Measurements from ENCODE around the gene FYN. TPM values are rescaled to one million over a fixed set of nuclear protein-coding genes. Genes with fewer than 3 reads are reported as not detected.
A peak's percentile ranks its signal among the peaks of the same experiment; 100 is the strongest.

The FYN gene
- total and polyA plus RNA-seq, 9 of the 15 experiments (the other 6 are each of a cell fraction or from before 2014, with no cell fraction given): 2.9 to 22.1 (median 11.4) TPM

DNA sequence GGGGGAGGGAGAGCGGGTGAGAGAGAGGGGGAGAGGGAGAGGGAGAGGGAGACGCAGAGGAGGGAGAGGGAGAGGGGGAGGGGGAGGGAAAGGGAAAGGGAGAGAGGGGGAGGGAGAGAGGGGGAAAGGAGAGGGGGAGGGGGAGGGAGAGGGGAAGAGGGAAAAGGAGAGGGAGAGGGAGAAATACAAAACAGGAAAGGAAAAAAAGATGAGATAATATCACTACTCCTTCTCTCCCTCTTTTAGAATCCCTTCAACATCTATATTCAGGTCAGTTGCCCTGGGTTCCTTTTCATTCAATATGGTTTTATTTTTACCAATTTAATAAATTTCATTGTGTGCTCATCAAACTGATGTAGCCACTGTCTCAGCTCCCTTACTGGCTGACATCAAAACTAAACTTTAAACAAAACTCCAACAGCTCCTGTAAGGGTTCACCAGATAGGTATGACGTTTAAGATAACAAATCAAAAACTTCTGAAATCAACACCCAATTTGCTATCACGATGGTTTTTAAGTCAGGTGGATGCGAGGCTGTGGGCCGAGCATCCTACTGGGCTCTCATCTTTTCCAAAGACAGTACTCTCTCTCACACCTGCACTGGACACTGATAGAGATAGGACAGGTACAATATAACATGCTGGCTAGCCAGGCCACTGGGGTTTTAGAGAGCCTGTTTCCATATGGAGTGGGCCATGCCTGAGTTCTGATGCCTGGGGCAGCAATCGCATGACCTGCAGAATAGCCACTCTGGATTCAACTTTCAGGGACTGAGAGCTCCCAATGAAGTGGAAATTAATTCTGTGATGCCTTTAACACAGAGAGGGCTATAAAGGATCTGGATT, 99.5 kb downstream of the FYN start:
- BruUV-seq (replicated peaks): no TSS peak
- POLR2A ChIA-PET: no interaction called here
- Histone ChIP-seq H3K27me3 (ENCODE audit: control insufficient read depth in 2 of 2, insufficient read depth in 2 of 2, low read length in 2 of 2) (peaks cover 0 to 2% of the 10 kb centered on the region in 2 experiments; a peak in 1 of 5 replicates), H3K9me3 (replicated peaks; ENCODE audit: control insufficient read depth, insufficient read depth, low read depth, low read length) (no peaks in the 10 kb centered on the region), H4K20me1 (replicated peaks; ENCODE audit: control insufficient read depth, insufficient read depth, low read length) (no peaks in the 10 kb centered on the region), H2AFZ (ENCODE audit: low read depth, low read length) (no peak overlapping the region), H3K9ac (ENCODE audit: insufficient read depth in 1 of 2, low read depth in 2 of 2, low read length in 2 of 2) (no peak overlapping the region), H3K4me3 (no peak overlapping the region), H3K4me1 (replicated peaks in 1 of 2; ENCODE audit: control insufficient read depth in 2 of 2, insufficient read depth in 2 of 2, low read length in 2 of 2) (peaks cover 0 to 3% of the 10 kb centered on the region in 2 experiments; a peak in 1 of 5 replicates), H3K27ac (ENCODE audit: extremely low read depth, low read depth, low read length) (no peak overlapping the region), H3K79me2 (ENCODE audit: control insufficient read depth, insufficient read depth, low read length) (no peaks in the 10 kb centered on the region), H3K36me3 (ENCODE audit: control insufficient read depth, insufficient read depth, low read length) (no peaks in the 10 kb centered on the region; the same call in 2 of the 3 replicates), H3K9me1 (ENCODE audit: control insufficient read depth, insufficient read depth, low read length) (no peaks in the 10 kb centered on the region), H3K4me2 (ENCODE audit: insufficient read depth, low read length) (no peak overlapping the region)
- WGBS (ENCODE audit: insufficient coverage, low coverage, missing lambda C conversion rate): 17% methylated on average over 5 of the region's 7 CpGs
- intact Hi-C loops (cut with micrococcal nuclease) (no loop called here), in situ Hi-C loops (cut with MboI) (no loop called here)
- TF ChIP-seq, protein P1, sequence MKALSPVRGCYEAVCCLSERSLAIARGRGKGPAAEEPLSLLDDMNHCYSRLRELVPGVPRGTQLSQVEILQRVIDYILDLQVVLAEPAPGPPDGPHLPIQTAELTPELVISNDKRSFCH (CRISPR knock-in tag; IDR thresholded peaks at IDR 0.05): no peak
- TF ChIP-seq, protein P1 (tag; IDR thresholded peaks at IDR 0.05): no peak
- TF ChIP-seq, protein P2, sequence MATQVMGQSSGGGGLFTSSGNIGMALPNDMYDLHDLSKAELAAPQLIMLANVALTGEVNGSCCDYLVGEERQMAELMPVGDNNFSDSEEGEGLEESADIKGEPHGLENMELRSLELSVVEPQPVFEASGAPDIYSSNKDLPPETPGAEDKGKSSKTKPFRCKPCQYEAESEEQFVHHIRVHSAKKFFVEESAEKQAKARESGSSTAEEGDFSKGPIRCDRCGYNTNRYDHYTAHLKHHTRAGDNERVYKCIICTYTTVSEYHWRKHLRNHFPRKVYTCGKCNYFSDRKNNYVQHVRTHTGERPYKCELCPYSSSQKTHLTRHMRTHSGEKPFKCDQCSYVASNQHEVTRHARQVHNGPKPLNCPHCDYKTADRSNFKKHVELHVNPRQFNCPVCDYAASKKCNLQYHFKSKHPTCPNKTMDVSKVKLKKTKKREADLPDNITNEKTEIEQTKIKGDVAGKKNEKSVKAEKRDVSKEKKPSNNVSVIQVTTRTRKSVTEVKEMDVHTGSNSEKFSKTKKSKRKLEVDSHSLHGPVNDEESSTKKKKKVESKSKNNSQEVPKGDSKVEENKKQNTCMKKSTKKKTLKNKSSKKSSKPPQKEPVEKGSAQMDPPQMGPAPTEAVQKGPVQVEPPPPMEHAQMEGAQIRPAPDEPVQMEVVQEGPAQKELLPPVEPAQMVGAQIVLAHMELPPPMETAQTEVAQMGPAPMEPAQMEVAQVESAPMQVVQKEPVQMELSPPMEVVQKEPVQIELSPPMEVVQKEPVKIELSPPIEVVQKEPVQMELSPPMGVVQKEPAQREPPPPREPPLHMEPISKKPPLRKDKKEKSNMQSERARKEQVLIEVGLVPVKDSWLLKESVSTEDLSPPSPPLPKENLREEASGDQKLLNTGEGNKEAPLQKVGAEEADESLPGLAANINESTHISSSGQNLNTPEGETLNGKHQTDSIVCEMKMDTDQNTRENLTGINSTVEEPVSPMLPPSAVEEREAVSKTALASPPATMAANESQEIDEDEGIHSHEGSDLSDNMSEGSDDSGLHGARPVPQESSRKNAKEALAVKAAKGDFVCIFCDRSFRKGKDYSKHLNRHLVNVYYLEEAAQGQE (IDR thresholded peaks at IDR 0.05; ENCODE audit: borderline replicate concordance): no peak
- TF ChIP-seq, protein P2 (CRISPR knock-in tag; IDR thresholded peaks at IDR 0.05; ENCODE audit: low read depth): no peak
- peak; percentile 66 for TF ChIP-seq PCBP2 (IDR thresholded peaks at IDR 0.05; ENCODE audit: low read depth, low read length, poor library complexity, severe bottlenecking)
- TF ChIP-seq TSC22D4 (tag; IDR thresholded peaks at IDR 0.05): no peak
- no peak for TF ChIP-seq PTRF (tag; IDR thresholded peaks at IDR 0.05)
- TF ChIP-seq, protein P3, sequence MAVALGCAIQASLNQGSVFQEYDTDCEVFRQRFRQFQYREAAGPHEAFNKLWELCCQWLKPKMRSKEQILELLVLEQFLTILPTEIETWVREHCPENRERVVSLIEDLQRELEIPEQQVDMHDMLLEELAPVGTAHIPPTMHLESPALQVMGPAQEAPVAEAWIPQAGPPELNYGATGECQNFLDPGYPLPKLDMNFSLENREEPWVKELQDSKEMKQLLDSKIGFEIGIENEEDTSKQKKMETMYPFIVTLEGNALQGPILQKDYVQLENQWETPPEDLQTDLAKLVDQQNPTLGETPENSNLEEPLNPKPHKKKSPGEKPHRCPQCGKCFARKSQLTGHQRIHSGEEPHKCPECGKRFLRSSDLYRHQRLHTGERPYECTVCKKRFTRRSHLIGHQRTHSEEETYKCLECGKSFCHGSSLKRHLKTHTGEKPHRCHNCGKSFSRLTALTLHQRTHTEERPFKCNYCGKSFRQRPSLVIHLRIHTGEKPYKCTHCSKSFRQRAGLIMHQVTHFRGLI (CRISPR knock-in tag; IDR thresholded peaks at IDR 0.05): no peak
- peak; percentile 84 for TF ChIP-seq HNRNPK (IDR thresholded peaks at IDR 0.05; ENCODE audit: low read depth, low read length, poor library complexity, severe bottlenecking)
- TF ChIP-seq PCBP1 (IDR thresholded peaks at IDR 0.05; ENCODE audit: low read depth, low read length, poor library complexity, severe bottlenecking): peak; percentile 40
- FAIRE-seq (no peak), DNase-seq (ENCODE audit: extremely low read depth in 1 of 4, low spot score in 3 of 4) (no peak), ATAC-seq (no peak)
- CTCF ChIA-PET (ENCODE audit: low intra/inter-chr PET ratio): no interaction called here

All from K562 (cell line).